C4-2B (cell line): Measurements from ENCODE around the gene TMSB4X.

Source experiments
- CTCF ChIP-seq: fragments of 450-650 bp; conservative IDR thresholded peaks from 2 replicates; pipeline ENCODE4 v1.5.1; 2017; ENCODE audit warnings: mild to moderate bottlenecking
- ZFX ChIP-seq: fragments of 450-650 bp; IDR thresholded peaks from 2 replicates; pipeline ENCODE4 v1.6.1; 2017

GRCh38 chrX:13007519-13008188 lies 32.7 kb downstream of the TMSB4X start:
- no peak for TF ChIP-seq CTCF
- no peak for TF ChIP-seq ZFX
